T-cell (primary cell): ENCODE data around the gene TMEM181. TPM values are rescaled to one million over a fixed set of nuclear protein-coding genes. Genes with fewer than 3 reads are reported as not detected.
"Not testable (repeated sequence)": the region's sequence is repeated elsewhere in the genome, so short reads cannot be mapped to it uniquely, and the experiment has no call there.

Source experiments
- ATAC-seq, 4 experiments: fragments of 200-7000 bp in 3 of 4; fragments of 150-1000 bp in 1 of 4; cut with Tn5 transposase; replicated peaks in 1 of 4; 1 replicate in 3 of 4; 2 replicates in 1 of 4; pipeline ENCODE4 v1.10.0; 2021; ENCODE audit warnings: moderate library complexity in 3 of 4, mild to moderate bottlenecking in 2 of 4, moderate number of reproducible peaks in 1 of 4
- CTCF ChIA-PET, 2 donors: fragments of 300-600 bp; sonication (Branson Sonifier 250); formaldehyde crosslinking; loops; one replicate each; lab custom pipeline; 2022; ENCODE audit warnings: antibody characterized with exemption in 2 of 2; lab: Charles Lee
- POLR2A ChIA-PET, 2 donors: fragments of 300-600 bp; sonication (Branson Sonifier 250); formaldehyde crosslinking; loops; one replicate each; lab custom pipeline; 2022; ENCODE audit warnings: antibody characterized with exemption in 2 of 2; lab: Charles Lee
- DNase-seq, 35 experiments: peaks; one replicate each; pipeline versions ENCODE4 v3.0.0 to v3.0.0-alpha.2; 2013 to 2023
- H3K27ac ChIP-seq: one replicate; pipeline ENCODE4 v1.5.1; 2013; ENCODE audit warnings: low read length
- H3K27me3 ChIP-seq, 2 experiments: replicated peaks in 1 of 2; 1 replicate in 1 of 2; 2 replicates in 1 of 2; pipeline versions ENCODE4 v1.6.1 to v1.7.0; 2013; ENCODE audit warnings: low read length in 1 of 2, mixed read lengths in 1 of 2; ENCODE audit not compliant: control insufficient read depth in 2 of 2, insufficient read depth in 2 of 2; ENCODE audit errors: extremely low read depth in 1 of 2
- H3K36me3 ChIP-seq, 2 donors: 1 replicate in 1 of 2; 2 replicates in 1 of 2; pipeline versions ENCODE4 v1.6.1 to v1.7.0; 2013; ENCODE audit warnings: low read length in 1 of 2; ENCODE audit not compliant: control insufficient read depth in 2 of 2, insufficient read depth in 1 of 2; ENCODE audit errors: extremely low read depth in 1 of 2
- H3K4me1 ChIP-seq, 2 experiments: 1 replicate in 1 of 2; 2 replicates in 1 of 2; pipeline versions ENCODE4 v1.6.1 to v1.7.0; 2013; ENCODE audit warnings: low read length in 2 of 2, mixed read lengths in 1 of 2; ENCODE audit not compliant: insufficient read depth in 2 of 2, control insufficient read depth in 1 of 2; ENCODE audit errors: extremely low read depth in 1 of 2
- H3K4me3 ChIP-seq, 2 donors: 1 replicate in 1 of 2; 2 replicates in 1 of 2; pipeline versions ENCODE4 v1.5.1 to v1.7.0; 2013; ENCODE audit warnings: mild to moderate bottlenecking in 2 of 2, low read length in 1 of 2, moderate library complexity in 1 of 2; ENCODE audit not compliant: control insufficient read depth in 1 of 2; ENCODE audit errors: extremely low read depth in 1 of 2
- H3K9me3 ChIP-seq: 2 replicates; pipeline ENCODE4 v1.7.0; 2013
- H3K27ac Mint-ChIP-seq, 2 donors: one replicate each; pipeline ENCODE4 v1.8.0; 2020 to 2021; ENCODE audit warnings: mild to moderate bottlenecking in 2 of 2, mixed read lengths in 2 of 2
- H3K27me3 Mint-ChIP-seq, 2 donors: one replicate each; pipeline ENCODE4 v1.8.0; 2021 to 2022; ENCODE audit warnings: mixed read lengths in 2 of 2
- H3K36me3 Mint-ChIP-seq: one replicate; pipeline ENCODE4 v1.8.0; 2021; ENCODE audit warnings: mixed read lengths
- H3K4me1 Mint-ChIP-seq, 3 donors: one replicate each; pipeline ENCODE4 v1.8.0; 2020 to 2022; ENCODE audit warnings: mixed read lengths in 3 of 3, mild to moderate bottlenecking in 1 of 3
- H3K4me3 Mint-ChIP-seq, 3 donors: one replicate each; pipeline ENCODE4 v1.8.0; 2020 to 2022; ENCODE audit warnings: mild to moderate bottlenecking in 3 of 3, mixed read lengths in 3 of 3, moderate library complexity in 3 of 3
- H3K9me3 Mint-ChIP-seq, 3 donors: one replicate each; pipeline ENCODE4 v1.8.0; 2020 to 2022; ENCODE audit warnings: mixed read lengths in 3 of 3
- WGBS: methylation state at CpG from one replicate; pipeline ENCODE4 v1.1.5; 2013; ENCODE audit warnings: missing lambda C conversion rate; ENCODE audit not compliant: insufficient coverage; 5-methylcytosine and 5-hydroxymethylcytosine counted together
- total RNA-seq, 35 experiments: library from RNA in 6 of 35; stranded (reverse) in 6 of 35; fragments of 120-200 nt in 1 of 35; gene quantifications; one replicate each; pipeline versions ENCODE4 v1.2.1 to v1.2.4 and lab custom pipeline; 2013 to 2026

TMEM181 gene
- total RNA-seq, 5 donors from 2014 or later (not counting 1 experiment from before 2014, with no cell fraction given): 15.9 to 21.5 (median 19.9) TPM

- Histone ChIP-seq H3K36me3 (peaks cover 4 to 47% of the 10 kb centered on the region in 2 donors), H3K4me3 (no peak overlapping the region), H3K27ac (no peak overlapping the region), H3K4me1 (peaks cover 0 to 2% of the 10 kb centered on the region in 2 experiments), H3K27me3 (no peaks in the 10 kb centered on the region), H3K9me3 (no peaks in the 10 kb centered on the region)
- ATAC-seq (no peak), DNase-seq (no peak)
- H3K36me3 Mint-ChIP-seq: peaks cover 44% of the 10 kb centered on the region
- 98% methylated on average over 5 of the region's 7 CpGs for WGBS
- no peaks in the 10 kb centered on the region for H3K9me3 Mint-ChIP-seq
- H3K27ac Mint-ChIP-seq: peak overlapping the region in 1 of 2 donors; percentile 29
- ChIA-PET CTCF (interaction anchor here (0.5 to 1.1 kb wide), 3 partner anchors 9 to 22 kb away, joined by 3 to 5 read pairs (median 3); no protein-coding TSS in a partner anchor), POLR2A (interaction anchor here in 1 of 2 donors (1.0 kb wide), 1 partner anchor 19 kb away, joined by 9 read pairs; the partner anchor contains the start of gene SYTL3)
- H3K4me1 Mint-ChIP-seq: peaks cover 17 to 35% (median 32%) of the 10 kb centered on the region in 3 donors
- no peaks in the 10 kb centered on the region for H3K27me3 Mint-ChIP-seq
- H3K4me3 Mint-ChIP-seq: no peak overlapping the region
Observed at GRCh38 chr6:158668707-158669103, 108.8 kb downstream of the TMEM181 start.

- Histone ChIP-seq H3K27ac (no peak overlapping the region), H3K36me3 (peaks cover 4 to 48% of the 10 kb centered on the region in 2 donors), H3K4me1 (peaks cover 0 to 2% of the 10 kb centered on the region in 2 experiments), H3K4me3 (no peak overlapping the region), H3K9me3 (no peaks in the 10 kb centered on the region), H3K27me3 (no peaks in the 10 kb centered on the region)
- Mint-ChIP-seq H3K4me1 (peaks cover 17 to 36% (median 29%) of the 10 kb centered on the region in 3 donors), H3K36me3 (peaks cover 51% of the 10 kb centered on the region), H3K4me3 (no peak overlapping the region), H3K27me3 (no peaks in the 10 kb centered on the region), H3K27ac (peak overlapping the region in 1 of 2 donors; percentile 53), H3K9me3 (no peaks in the 10 kb centered on the region)
- POLR2A ChIA-PET: interaction anchor here in 1 of 2 donors (1.0 kb wide), 1 partner anchor 19 kb away, joined by 9 read pairs; the partner anchor contains the start of gene SYTL3
- CTCF ChIA-PET: interaction anchor here (0.5 to 1.1 kb wide), 2 partner anchors 8 to 22 kb away, joined by 3 to 5 read pairs; no protein-coding TSS in a partner anchor
- ATAC-seq (no peak), DNase-seq (no peak)
- 93% methylated on average over 3 of the region's 7 CpGs for WGBS
Observed at GRCh38 chr6:158669145-158670035, 109.5 kb downstream of the TMEM181 start.

GRCh38 chr6:158672119-158672518 is 112.2 kb downstream of the TMEM181 start:
- not testable (repeated sequence) for H3K9me3 ChIP-seq, H3K27me3 Mint-ChIP-seq, H3K27me3 ChIP-seq, H3K9me3 Mint-ChIP-seq, H3K27ac Mint-ChIP-seq, H3K4me3 Mint-ChIP-seq, DNase-seq, H3K27ac ChIP-seq, H3K4me1 ChIP-seq, ATAC-seq, H3K4me3 ChIP-seq
- 100% methylated on average over 4 of the region's 8 CpGs for WGBS
- Mint-ChIP-seq H3K36me3 (peaks cover 39% of the 10 kb centered on the region), H3K4me1 (peaks cover 13 to 27% (median 19%) of the 10 kb centered on the region in 3 donors)
- ChIA-PET POLR2A (interaction anchor here in 1 of 2 donors (1.6 kb wide), 1 partner anchor 23 kb away, joined by 5 read pairs; the partner anchor contains the start of gene SYTL3), CTCF (interaction anchor here in 1 of 2 donors (1.3 kb wide), 1 partner anchor 15 kb away, joined by 3 read pairs; no protein-coding TSS in a partner anchor)
- H3K36me3 ChIP-seq: peaks cover 0 to 34% of the 10 kb centered on the region in 2 donors

GRCh38 chr6:158672726-158673125 is 112.8 kb downstream of the TMEM181 start:
- H3K27me3 Mint-ChIP-seq: no peaks in the 10 kb centered on the region
- WGBS: no CpG with 5 or more reads among the region's 6 CpGs
- DNase-seq (no peak), ATAC-seq (no peak)
- ChIA-PET CTCF (interaction anchor here (0.7 to 1.3 kb wide), 4 partner anchors 15 to 199 kb away, joined by 3 to 4 read pairs (median 4); no protein-coding TSS in a partner anchor), POLR2A (interaction anchor here (0.6 to 1.6 kb wide), 3 partner anchors 23 to 196 kb away, joined by 3 to 5 read pairs (median 3); partner anchors contain the start of gene SYTL3 (in 1 of the 2))
- H3K9me3 ChIP-seq: no peaks in the 10 kb centered on the region
- H3K9me3 Mint-ChIP-seq: no peaks in the 10 kb centered on the region
- no peaks in the 10 kb centered on the region for H3K4me1 ChIP-seq
- no peak overlapping the region for H3K4me3 Mint-ChIP-seq
- no peaks in the 10 kb centered on the region for H3K27me3 ChIP-seq
- H3K27ac ChIP-seq: no peak overlapping the region
- H3K4me3 ChIP-seq: no peak overlapping the region
- H3K36me3 ChIP-seq: peaks cover 0 to 28% of the 10 kb centered on the region in 2 donors
- peaks cover 12 to 22% (median 14%) of the 10 kb centered on the region in 3 donors for H3K4me1 Mint-ChIP-seq
- peaks cover 34% of the 10 kb centered on the region for H3K36me3 Mint-ChIP-seq
- no peak overlapping the region for H3K27ac Mint-ChIP-seq

- Mint-ChIP-seq H3K27me3 (no peaks in the 10 kb centered on the region), H3K4me1 (peaks cover 9 to 14% (median 9%) of the 10 kb centered on the region in 3 donors), H3K9me3 (no peaks in the 10 kb centered on the region), H3K36me3 (peaks cover 29% of the 10 kb centered on the region), H3K27ac (peak overlapping the region in 1 of 2 donors; percentile 19), H3K4me3 (no peak overlapping the region)
- H3K27ac ChIP-seq: no peak overlapping the region
- peaks cover 0 to 16% of the 10 kb centered on the region in 2 donors for H3K36me3 ChIP-seq
- H3K9me3 ChIP-seq: no peaks in the 10 kb centered on the region
- H3K4me3 ChIP-seq: no peak overlapping the region
- ChIA-PET POLR2A (no interaction called here), CTCF (no interaction called here)
- DNase-seq (no peak), ATAC-seq (no peak)
- WGBS: 98% methylated on average over 6 of the region's 14 CpGs
- no peaks in the 10 kb centered on the region for H3K4me1 ChIP-seq
- no peaks in the 10 kb centered on the region for H3K27me3 ChIP-seq
Observed at GRCh38 chr6:158674342-158675131, 114.6 kb downstream of the TMEM181 start.
